Breast epithelium (tissue), 4 donors: ENCODE data around the gene SH2D1A. TPM values are rescaled to one million over a fixed set of nuclear protein-coding genes. Genes with fewer than 3 reads are reported as not detected.

Experiments
- DNase-seq, 2 donors: peaks; one replicate each; pipeline ENCODE4 v3.0.0-alpha.2; 2019; ENCODE audit warnings: low spot score in 2 of 2
- H3K27ac ChIP-seq, 2 donors: fragments of 200-600 bp; sonication (generic) in 1 of 2; one replicate each; pipeline ENCODE4 v1.5.1; 2016 to 2019; ENCODE audit warnings: mild to moderate bottlenecking in 1 of 2
- H3K27me3 ChIP-seq, 2 donors: fragments of 200-600 bp; sonication (generic) in 1 of 2; one replicate each; pipeline versions ENCODE4 v1.5.1 to v1.6.0; 2017 to 2019; ENCODE audit warnings: control low read depth in 1 of 2, mild to moderate bottlenecking in 1 of 2
- H3K36me3 ChIP-seq: fragments of 200-600 bp; one replicate; pipeline ENCODE4 v1.5.1; 2019
- H3K4me1 ChIP-seq, 2 donors: fragments of 200-600 bp; sonication (generic); one replicate each; pipeline ENCODE4 v1.5.1; 2016 to 2019; ENCODE audit warnings: control low read depth in 1 of 2
- H3K4me3 ChIP-seq, 3 donors: fragments of 200-600 bp; sonication (generic); 1 replicate in 2 of 3; 2 replicates in 1 of 3; pipeline ENCODE4 v1.5.1; 2016 to 2019; ENCODE audit warnings: mild to moderate bottlenecking in 3 of 3, moderate library complexity in 2 of 3
- H3K9me3 ChIP-seq, 2 donors: fragments of 200-600 bp; sonication (generic) in 1 of 2; one replicate each; pipeline ENCODE4 v1.5.1; 2016 to 2019; ENCODE audit warnings: control low read depth in 1 of 2
- POLR2A ChIP-seq: fragments of 450-650 bp; IDR thresholded peaks from one replicate; pipeline ENCODE4 v1.6.1; 2016; ENCODE audit warnings: antibody characterized with exemption, mild to moderate bottlenecking, moderate library complexity
- POLR2AphosphoS5 ChIP-seq, 3 donors: sonication (generic); formaldehyde crosslinking; IDR thresholded peaks; one replicate each; pipeline ENCODE4 v1.6.1; 2017; ENCODE audit warnings: antibody characterized with exemption in 3 of 3
- intact Hi-C: fragments of 100-400 bp; cut with DNase I; formaldehyde crosslinking; loops from one replicate; pipeline ENCODE4 v1.15.1; 2023; ENCODE audit warnings: low total_unique reads
- total RNA-seq, 3 donors: library from RNA; depleted of rRNA; stranded (reverse); fragments of >200 nt; gene quantifications; one replicate each; pipeline ENCODE4 v1.1.0, GENCODE V29; 2016
- TF ChIP-seq, protein P1 (sequence below), 3 donors: fragments of 450-650 bp; IDR thresholded peaks; one replicate each; pipeline ENCODE4 v1.5.1; 2016 to 2017; ENCODE audit warnings: antibody characterized with exemption in 3 of 3, mild to moderate bottlenecking in 3 of 3, moderate library complexity in 3 of 3

Gene SH2D1A
- total RNA-seq, 3 donors from 2014 or later, result 0.64 to 2.0 (median 0.88) TPM

DNA sequence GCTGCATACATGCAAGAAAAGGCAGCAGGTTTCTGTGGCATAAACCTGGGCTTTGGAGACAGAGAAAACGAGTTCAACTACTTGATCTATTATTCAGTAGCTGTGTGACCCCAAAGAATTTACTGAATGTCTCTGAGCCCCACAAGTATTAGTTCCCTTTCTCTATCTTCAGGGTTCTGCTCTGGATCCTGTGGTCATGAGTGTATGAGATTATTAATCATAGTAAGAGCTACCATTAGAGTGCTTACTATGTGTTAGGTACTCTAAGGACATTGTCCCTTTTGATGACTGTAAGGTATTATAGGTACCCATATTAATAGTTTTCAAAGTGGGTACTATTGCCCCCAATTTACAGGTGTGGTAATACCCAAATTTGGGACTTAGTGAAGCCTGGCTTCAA, 8.4 kb upstream of the SH2D1A start:
- Histone ChIP-seq H3K36me3 (no peaks in the 10 kb centered on the region), H3K4me1 (no peaks in the 10 kb centered on the region), H3K4me3 (no peak overlapping the region), H3K9me3 (peaks cover 0 to 4% of the 10 kb centered on the region in 2 donors), H3K27me3 (peaks cover 0 to 25% of the 10 kb centered on the region in 2 donors), H3K27ac (no peak overlapping the region)
- TF ChIP-seq, protein P1, sequence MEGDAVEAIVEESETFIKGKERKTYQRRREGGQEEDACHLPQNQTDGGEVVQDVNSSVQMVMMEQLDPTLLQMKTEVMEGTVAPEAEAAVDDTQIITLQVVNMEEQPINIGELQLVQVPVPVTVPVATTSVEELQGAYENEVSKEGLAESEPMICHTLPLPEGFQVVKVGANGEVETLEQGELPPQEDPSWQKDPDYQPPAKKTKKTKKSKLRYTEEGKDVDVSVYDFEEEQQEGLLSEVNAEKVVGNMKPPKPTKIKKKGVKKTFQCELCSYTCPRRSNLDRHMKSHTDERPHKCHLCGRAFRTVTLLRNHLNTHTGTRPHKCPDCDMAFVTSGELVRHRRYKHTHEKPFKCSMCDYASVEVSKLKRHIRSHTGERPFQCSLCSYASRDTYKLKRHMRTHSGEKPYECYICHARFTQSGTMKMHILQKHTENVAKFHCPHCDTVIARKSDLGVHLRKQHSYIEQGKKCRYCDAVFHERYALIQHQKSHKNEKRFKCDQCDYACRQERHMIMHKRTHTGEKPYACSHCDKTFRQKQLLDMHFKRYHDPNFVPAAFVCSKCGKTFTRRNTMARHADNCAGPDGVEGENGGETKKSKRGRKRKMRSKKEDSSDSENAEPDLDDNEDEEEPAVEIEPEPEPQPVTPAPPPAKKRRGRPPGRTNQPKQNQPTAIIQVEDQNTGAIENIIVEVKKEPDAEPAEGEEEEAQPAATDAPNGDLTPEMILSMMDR (IDR thresholded peaks at IDR 0.05), result no peak
- TF ChIP-seq POLR2AphosphoS5 (IDR thresholded peaks at IDR 0.05) (no peak), POLR2A (no peak)
- intact Hi-C loops, result no loop called here
- DNase-seq, result no peak

DNA sequence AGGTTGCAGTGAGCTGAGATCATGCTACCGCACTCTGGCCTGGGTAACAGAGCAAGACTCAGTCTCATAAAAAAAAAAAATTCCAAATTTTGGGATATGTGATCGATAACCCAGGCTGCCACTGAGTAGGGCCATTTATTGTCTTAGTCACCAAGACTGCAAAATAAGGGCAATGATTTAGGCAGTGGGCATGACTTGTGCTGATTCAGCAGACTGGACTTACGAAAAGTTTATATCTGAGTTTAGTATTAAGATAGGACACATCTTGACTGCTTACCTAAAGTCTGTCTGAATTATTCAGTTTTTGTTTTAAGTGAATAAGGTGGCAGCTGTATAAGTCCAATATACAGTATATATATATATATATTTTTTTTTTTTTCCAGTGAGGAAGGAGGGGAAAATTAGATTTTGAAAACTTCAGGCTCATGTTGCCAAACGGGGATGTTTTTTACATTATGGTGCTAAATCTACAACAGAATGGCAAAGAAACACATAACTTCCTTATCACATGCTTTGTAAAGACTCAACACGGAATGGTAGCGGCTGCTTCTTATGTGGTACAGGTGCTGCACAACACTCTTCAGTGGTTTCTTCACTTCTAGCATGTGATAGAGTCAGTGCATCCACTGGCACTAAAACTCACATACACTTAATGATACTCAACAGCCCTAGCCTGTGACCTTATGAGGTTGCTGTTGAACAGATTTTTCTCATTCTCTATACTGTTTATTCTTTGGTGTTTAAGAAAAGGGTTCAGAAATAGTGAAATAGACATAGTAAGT, 7.4 kb upstream of the SH2D1A start:
- Histone ChIP-seq H3K4me1 (no peaks in the 10 kb centered on the region), H3K9me3 (no peaks in the 10 kb centered on the region), H3K36me3 (no peaks in the 10 kb centered on the region), H3K27me3 (peaks cover 0 to 24% of the 10 kb centered on the region in 2 donors), H3K27ac (no peak overlapping the region), H3K4me3 (no peak overlapping the region)
- no peak for DNase-seq
- no peak for TF ChIP-seq POLR2AphosphoS5 (IDR thresholded peaks at IDR 0.05)
- TF ChIP-seq POLR2A, result no peak
- TF ChIP-seq, protein P1 (IDR thresholded peaks at IDR 0.05), result no peak
- intact Hi-C loops, result no loop called here

DNA sequence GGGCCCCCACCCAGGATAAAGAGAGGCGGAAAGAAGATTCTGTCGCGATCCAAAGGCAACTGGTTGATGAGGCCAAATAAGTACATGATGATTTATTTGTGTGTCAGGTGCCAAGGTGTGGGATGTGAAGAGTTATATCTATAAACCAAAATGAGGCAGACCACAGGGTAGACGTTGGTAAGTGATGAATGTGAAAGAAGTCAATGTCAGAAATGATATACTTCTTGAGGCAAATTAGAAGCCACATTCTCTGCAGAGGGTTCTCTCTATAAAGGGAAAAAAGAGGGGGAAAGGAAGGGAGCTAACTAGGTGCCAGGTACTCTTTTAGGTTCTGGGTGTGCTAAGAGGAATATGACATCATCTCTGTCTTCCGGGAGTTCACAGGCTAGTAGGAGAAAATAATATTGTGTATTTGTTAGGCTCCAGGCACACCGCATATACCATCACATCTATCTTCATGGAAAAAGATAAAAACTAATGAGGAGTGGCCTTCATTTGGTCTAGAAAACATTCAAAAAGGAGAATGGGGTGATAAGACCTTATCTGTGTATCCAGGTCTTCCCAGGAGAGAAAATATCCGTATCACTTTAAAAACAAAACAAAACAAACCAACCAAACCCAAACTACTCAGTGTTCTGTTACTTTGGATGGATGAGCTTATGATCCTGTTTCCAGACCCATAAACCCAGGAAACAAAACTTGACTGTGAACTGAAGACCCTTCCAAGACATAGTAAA, 4.8 kb upstream of the SH2D1A start:
- H3K27ac ChIP-seq, result no peak overlapping the region
- DNase-seq, result no peak
- H3K4me1 ChIP-seq, result no peaks in the 10 kb centered on the region
- H3K4me3 ChIP-seq, result no peak overlapping the region
- intact Hi-C loops, result no loop called here
- TF ChIP-seq POLR2AphosphoS5 (IDR thresholded peaks at IDR 0.05) (no peak), POLR2A (no peak)
- TF ChIP-seq, protein P1 (IDR thresholded peaks at IDR 0.05), result no peak
- no peaks in the 10 kb centered on the region for H3K9me3 ChIP-seq
- peaks cover 0 to 18% of the 10 kb centered on the region in 2 donors for H3K27me3 ChIP-seq
- no peaks in the 10 kb centered on the region for H3K36me3 ChIP-seq

DNA sequence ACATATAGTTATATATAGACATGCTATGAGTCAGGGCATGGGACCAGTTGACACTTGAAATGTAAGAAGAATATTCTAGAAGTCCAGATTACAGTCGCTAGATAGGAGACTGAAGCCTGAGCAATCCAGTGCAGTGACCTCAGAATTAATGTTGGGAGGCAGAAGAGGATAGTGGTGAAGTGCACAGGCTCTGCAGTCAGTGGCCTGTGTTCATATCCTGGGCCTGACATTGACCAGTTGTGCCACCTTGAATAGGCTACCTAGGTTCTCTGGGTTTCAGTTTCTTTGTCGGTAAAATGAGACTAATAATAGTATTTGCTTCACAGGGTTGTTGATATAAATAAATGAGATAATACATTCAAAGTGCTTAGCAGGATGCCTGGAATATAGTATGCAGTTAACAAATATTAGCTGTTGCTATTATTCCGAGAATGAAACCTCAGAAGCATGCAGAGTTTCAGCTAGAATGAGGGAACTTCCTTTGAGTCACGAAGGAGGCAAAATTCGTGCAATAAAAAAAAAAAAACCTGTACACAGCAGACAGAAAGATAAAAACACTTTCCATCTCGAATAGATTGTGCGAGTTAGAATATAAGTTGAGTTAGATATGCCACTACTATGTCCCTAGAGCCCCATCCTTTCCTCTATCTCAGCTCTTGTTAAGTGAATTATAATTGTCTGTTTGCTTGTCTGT, 4.0 kb upstream of the SH2D1A start:
- Histone ChIP-seq H3K27ac (no peak overlapping the region), H3K27me3 (peaks cover 0 to 17% of the 10 kb centered on the region in 2 donors), H3K9me3 (no peaks in the 10 kb centered on the region), H3K4me1 (no peaks in the 10 kb centered on the region), H3K36me3 (no peaks in the 10 kb centered on the region), H3K4me3 (no peak overlapping the region)
- TF ChIP-seq POLR2AphosphoS5 (IDR thresholded peaks at IDR 0.05), result no peak
- TF ChIP-seq POLR2A, result no peak
- TF ChIP-seq, protein P1 (IDR thresholded peaks at IDR 0.05), result no peak
- intact Hi-C loops, result no loop called here
- no peak for DNase-seq
